GM19463 (cell line): Measurements from ENCODE around the gene TNK1.

ENCODE experiments used
- ATAC-seq: cut with Tn5 transposase; IDR thresholded peaks from one replicate; pipeline ENCODE4 v1.9.1; 2021; ENCODE audit warnings: mild to moderate bottlenecking, moderate library complexity; ENCODE audit not compliant: unreplicated experiment

The TNK1 gene

GRCh38 chr17:7389924-7390910 is 9.3 kb downstream of the TNK1 start:
- no peak for ATAC-seq

GRCh38 chr17:7391307-7391706 is 10.4 kb downstream of the TNK1 start:
- no peak for ATAC-seq

- no peak for ATAC-seq
Observed at GRCh38 chr17:7392696-7393612, 12.1 kb downstream of the TNK1 start.

GRCh38 chr17:7393613-7394451 is 12.9 kb downstream of the TNK1 start:
- peak; percentile 37 for ATAC-seq

GRCh38 chr17:7394452-7395191 is 13.7 kb downstream of the TNK1 start, which contains the start of gene PLSCR3:
Gene PLSCR3, minus strand, starts transcription at chr17:7394525. Its CDS starts 415 bp downstream, at chr17:7394110.
- ATAC-seq, result peak; percentile 80

- no peak for ATAC-seq
Observed at GRCh38 chr17:7396147-7396546, 15.3 kb downstream of the TNK1 start.

GRCh38 chr17:7398612-7399011 is 17.7 kb downstream of the TNK1 start:
- ATAC-seq, result no peak

GRCh38 chr17:7403043-7403726 is 22.3 kb downstream of the TNK1 start:
- no peak for ATAC-seq

- ATAC-seq, result no peak
Observed at GRCh38 chr17:7403727-7403976, 22.8 kb downstream of the TNK1 start.

GRCh38 chr17:7403977-7404736 is 23.3 kb downstream of the TNK1 start, which contains the start of gene TMEM256:
Gene TMEM256, minus strand, starts transcription at chr17:7404097. Its CDS starts 13 bp downstream, at chr17:7404084.
- peak; percentile 97 for ATAC-seq

- no peak for ATAC-seq
Observed at GRCh38 chr17:7404737-7405349, 24.0 kb downstream of the TNK1 start.

GRCh38 chr17:7405350-7406234 is 24.7 kb downstream of the TNK1 start:
- ATAC-seq, result no peak

GRCh38 chr17:7406235-7406825 is 25.4 kb downstream of the TNK1 start:
- no peak for ATAC-seq

GRCh38 chr17:7407082-7407481 is 26.2 kb downstream of the TNK1 start:
- no peak for ATAC-seq

GRCh38 chr17:7407485-7408251 is 26.8 kb downstream of the TNK1 start, which contains the start of gene NLGN2:
Gene NLGN2, plus strand, starts transcription at chr17:7407845. Its CDS starts 411 bp downstream, at chr17:7408256.
- no peak for ATAC-seq

- no peak for ATAC-seq
Observed at GRCh38 chr17:7408252-7408727, 27.4 kb downstream of the TNK1 start.
